Duodenal mucosa (tissue), 2 donors: ENCODE measurements around the gene ZNF732.
A peak's percentile ranks its signal among the peaks of the same experiment; 100 is the strongest.
"Not testable (repeated sequence)": the region's sequence is repeated elsewhere in the genome, so short reads cannot be mapped to it uniquely, and the experiment has no call there.

Experiments used
- H3K27ac ChIP-seq: one replicate; pipeline ENCODE4 v1.7.0; 2013; ENCODE audit warnings: low read depth, low read length
- H3K27me3 ChIP-seq, 2 donors: one replicate each; pipeline ENCODE4 v1.7.0; 2013; ENCODE audit warnings: low read length in 2 of 2, control low read depth in 1 of 2; ENCODE audit not compliant: insufficient read depth in 2 of 2, control insufficient read depth in 1 of 2
- H3K36me3 ChIP-seq, 2 donors: one replicate each; pipeline ENCODE4 v1.7.0; 2013; ENCODE audit warnings: low read length in 2 of 2, control low read depth in 1 of 2; ENCODE audit not compliant: insufficient read depth in 2 of 2, control insufficient read depth in 1 of 2
- H3K4me1 ChIP-seq, 2 donors: one replicate each; pipeline ENCODE4 v1.7.0; 2013; ENCODE audit warnings: low read length in 2 of 2, control low read depth in 1 of 2; ENCODE audit not compliant: insufficient read depth in 2 of 2, control insufficient read depth in 1 of 2
- H3K4me3 ChIP-seq, 2 donors: one replicate each; pipeline ENCODE4 v1.7.0; 2013; ENCODE audit warnings: low read length in 2 of 2, low read depth in 1 of 2
- H3K9ac ChIP-seq, 2 donors: one replicate each; pipeline ENCODE4 v1.7.0; 2013; ENCODE audit warnings: low read length in 2 of 2, low read depth in 1 of 2
- H3K9me3 ChIP-seq, 2 donors: one replicate each; pipeline ENCODE4 v1.7.0; 2013; ENCODE audit warnings: low read length in 2 of 2, control low read depth in 1 of 2; ENCODE audit not compliant: control insufficient read depth in 1 of 2

ZNF732 gene

GRCh38 chr4:256492-256891, 48.8 kb downstream of the ZNF732 start:
- Histone ChIP-seq H3K4me1 (no peaks in the 10 kb centered on the region), H3K27me3 (no peaks in the 10 kb centered on the region), H3K9ac (no peak overlapping the region), H3K9me3 (peaks cover 58 to 65% of the 10 kb centered on the region in 2 donors), H3K4me3 (no peak overlapping the region), H3K27ac (no peak overlapping the region), H3K36me3 (no peaks in the 10 kb centered on the region)

- no peak overlapping the region for H3K27ac ChIP-seq
- no peaks in the 10 kb centered on the region for H3K27me3 ChIP-seq
- peak overlapping the region in 1 of 2 donors; percentile 3 for H3K4me3 ChIP-seq
- H3K9ac ChIP-seq = no peak overlapping the region
- no peaks in the 10 kb centered on the region for H3K4me1 ChIP-seq
- no peaks in the 10 kb centered on the region for H3K36me3 ChIP-seq
- H3K9me3 ChIP-seq = peaks cover 55 to 63% of the 10 kb centered on the region in 2 donors
Measured at GRCh38 chr4:253936-254756, 51.1 kb downstream of the ZNF732 start.

- H3K27me3 ChIP-seq = no peaks in the 10 kb centered on the region
- peaks cover 47 to 72% of the 10 kb centered on the region in 2 donors for H3K9me3 ChIP-seq
- no peak overlapping the region for H3K9ac ChIP-seq
- no peak overlapping the region for H3K27ac ChIP-seq
- no peaks in the 10 kb centered on the region for H3K36me3 ChIP-seq
- H3K4me3 ChIP-seq = no peak overlapping the region
- no peaks in the 10 kb centered on the region for H3K4me1 ChIP-seq
Measured at GRCh38 chr4:252065-252601, 53.1 kb downstream of the ZNF732 start.

- H3K4me1 ChIP-seq = no peaks in the 10 kb centered on the region
- no peak overlapping the region for H3K4me3 ChIP-seq
- H3K9ac ChIP-seq = no peak overlapping the region
- H3K36me3 ChIP-seq = no peaks in the 10 kb centered on the region
- H3K27ac ChIP-seq = no peak overlapping the region
- H3K27me3 ChIP-seq = no peaks in the 10 kb centered on the region
- peaks cover 0 to 16% of the 10 kb centered on the region in 2 donors for H3K9me3 ChIP-seq
Measured at GRCh38 chr4:244471-244870, 60.8 kb downstream of the ZNF732 start.

- Histone ChIP-seq H3K4me3 (no peak overlapping the region), H3K27me3 (no peaks in the 10 kb centered on the region), H3K4me1 (no peaks in the 10 kb centered on the region), H3K9ac (no peak overlapping the region), H3K9me3 (peaks cover 0 to 8% of the 10 kb centered on the region in 2 donors), H3K27ac (no peak overlapping the region), H3K36me3 (no peaks in the 10 kb centered on the region)
Measured at GRCh38 chr4:243426-243825, 61.8 kb downstream of the ZNF732 start.

- H3K27me3 ChIP-seq = no peaks in the 10 kb centered on the region
- H3K27ac ChIP-seq = no peak overlapping the region
- H3K9me3 ChIP-seq = peaks cover 0 to 3% of the 10 kb centered on the region in 2 donors
- peak overlapping the region in 1 of 2 donors; percentile 58 for H3K9ac ChIP-seq
- H3K36me3 ChIP-seq = no peaks in the 10 kb centered on the region
- H3K4me1 ChIP-seq = no peaks in the 10 kb centered on the region
- peak overlapping the region; percentile 62 to 89 for H3K4me3 ChIP-seq
Measured at GRCh38 chr4:242121-242848, 63.0 kb downstream of the ZNF732 start.

GRCh38 chr4:241411-241810, 63.9 kb downstream of the ZNF732 start:
- not testable (repeated sequence) for H3K27me3 ChIP-seq, H3K4me1 ChIP-seq, H3K9me3 ChIP-seq, H3K36me3 ChIP-seq, H3K27ac ChIP-seq
- Histone ChIP-seq H3K9ac (peak overlapping the region in 1 of 2 donors; percentile 58), H3K4me3 (peak overlapping the region in 1 of 2 donors; percentile 89)

- no peak overlapping the region for H3K27ac ChIP-seq
- H3K36me3 ChIP-seq = no peaks in the 10 kb centered on the region
- H3K9me3 ChIP-seq = no peaks in the 10 kb centered on the region
- no peaks in the 10 kb centered on the region for H3K4me1 ChIP-seq
- H3K4me3 ChIP-seq = no peak overlapping the region
- no peak overlapping the region for H3K9ac ChIP-seq
- no peaks in the 10 kb centered on the region for H3K27me3 ChIP-seq
Measured at GRCh38 chr4:236028-236427, 69.2 kb downstream of the ZNF732 start.

- H3K27me3 ChIP-seq = no peaks in the 10 kb centered on the region
- peaks cover 4 to 7% of the 10 kb centered on the region in 2 donors for H3K9me3 ChIP-seq
- H3K36me3 ChIP-seq = no peaks in the 10 kb centered on the region
- H3K4me1 ChIP-seq = no peaks in the 10 kb centered on the region
- H3K27ac ChIP-seq = no peak overlapping the region
- H3K9ac ChIP-seq = no peak overlapping the region
- H3K4me3 ChIP-seq = no peak overlapping the region
Measured at GRCh38 chr4:234178-234577, 71.1 kb downstream of the ZNF732 start.

- Histone ChIP-seq H3K27me3 (no peaks in the 10 kb centered on the region), H3K27ac (no peak overlapping the region), H3K4me1 (no peaks in the 10 kb centered on the region), H3K9me3 (peaks cover 8 to 9% of the 10 kb centered on the region in 2 donors), H3K4me3 (no peak overlapping the region), H3K9ac (no peak overlapping the region), H3K36me3 (no peaks in the 10 kb centered on the region)
Measured at GRCh38 chr4:223913-224497, 81.3 kb downstream of the ZNF732 start.
